Panc1 (cell line): Measurements from ENCODE around the gene RPS6KA4.

Experiments used
- CTCF ChIP-seq: fragments of 450-650 bp; IDR thresholded peaks from 2 replicates; pipeline ENCODE4 v1.5.1; 2017; ENCODE audit warnings: mild to moderate bottlenecking
- POLR2AphosphoS5 ChIP-seq: IDR thresholded peaks from 2 replicates; pipeline ENCODE4 v1.6.1; 2012; ENCODE audit warnings: mild to moderate bottlenecking, low read depth, low read length, moderate library complexity
- SIN3A ChIP-seq: IDR thresholded peaks from 2 replicates; pipeline ENCODE4 v1.6.1; 2012; ENCODE audit warnings: low read depth, mild to moderate bottlenecking, low read length, moderate library complexity, borderline replicate concordance; ENCODE audit not compliant: insufficient read depth

GRCh38 chr11:64323373-64323772, 35.6 kb upstream of the RPS6KA4 start:
- TF ChIP-seq CTCF, result no peak
- no peak for TF ChIP-seq SIN3A
- no peak for TF ChIP-seq POLR2AphosphoS5
